ENCODE measurements around the gene FILIP1L.

DNA sequence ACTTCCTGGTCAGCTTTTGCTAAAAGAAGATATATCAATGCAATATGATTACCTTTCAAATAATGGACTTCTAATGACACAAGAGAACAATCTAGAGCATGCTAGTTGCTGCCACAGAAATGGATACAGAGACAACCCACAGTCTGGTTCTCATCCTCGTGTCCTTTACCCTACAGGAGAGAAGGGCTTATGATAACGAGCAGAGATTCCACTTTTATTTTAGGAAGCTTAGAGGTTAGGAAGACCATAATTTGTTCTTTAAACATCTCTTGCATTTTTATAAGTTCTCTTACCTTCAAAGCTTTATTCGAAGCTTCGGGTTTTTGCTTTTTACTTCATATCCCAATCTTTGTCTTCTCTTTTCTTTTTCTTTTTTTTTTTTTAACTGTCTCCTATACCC is 39.1 kb downstream of the FILIP1L start:
- TF ChIP-seq, protein P1, sequence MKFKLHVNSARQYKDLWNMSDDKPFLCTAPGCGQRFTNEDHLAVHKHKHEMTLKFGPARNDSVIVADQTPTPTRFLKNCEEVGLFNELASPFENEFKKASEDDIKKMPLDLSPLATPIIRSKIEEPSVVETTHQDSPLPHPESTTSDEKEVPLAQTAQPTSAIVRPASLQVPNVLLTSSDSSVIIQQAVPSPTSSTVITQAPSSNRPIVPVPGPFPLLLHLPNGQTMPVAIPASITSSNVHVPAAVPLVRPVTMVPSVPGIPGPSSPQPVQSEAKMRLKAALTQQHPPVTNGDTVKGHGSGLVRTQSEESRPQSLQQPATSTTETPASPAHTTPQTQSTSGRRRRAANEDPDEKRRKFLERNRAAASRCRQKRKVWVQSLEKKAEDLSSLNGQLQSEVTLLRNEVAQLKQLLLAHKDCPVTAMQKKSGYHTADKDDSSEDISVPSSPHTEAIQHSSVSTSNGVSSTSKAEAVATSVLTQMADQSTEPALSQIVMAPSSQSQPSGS (CRISPR knock-in tag; IDR thresholded peaks at IDR 0.05) = no peak
- no peak for TF ChIP-seq POLR2AphosphoS2 (IDR thresholded peaks at IDR 0.05; ENCODE audit: low read depth, low read length)
- TF ChIP-seq ZZZ3 (CRISPR knock-in tag; IDR thresholded peaks at IDR 0.05; ENCODE audit: borderline replicate concordance) = no peak
- TF ChIP-seq, protein P2, sequence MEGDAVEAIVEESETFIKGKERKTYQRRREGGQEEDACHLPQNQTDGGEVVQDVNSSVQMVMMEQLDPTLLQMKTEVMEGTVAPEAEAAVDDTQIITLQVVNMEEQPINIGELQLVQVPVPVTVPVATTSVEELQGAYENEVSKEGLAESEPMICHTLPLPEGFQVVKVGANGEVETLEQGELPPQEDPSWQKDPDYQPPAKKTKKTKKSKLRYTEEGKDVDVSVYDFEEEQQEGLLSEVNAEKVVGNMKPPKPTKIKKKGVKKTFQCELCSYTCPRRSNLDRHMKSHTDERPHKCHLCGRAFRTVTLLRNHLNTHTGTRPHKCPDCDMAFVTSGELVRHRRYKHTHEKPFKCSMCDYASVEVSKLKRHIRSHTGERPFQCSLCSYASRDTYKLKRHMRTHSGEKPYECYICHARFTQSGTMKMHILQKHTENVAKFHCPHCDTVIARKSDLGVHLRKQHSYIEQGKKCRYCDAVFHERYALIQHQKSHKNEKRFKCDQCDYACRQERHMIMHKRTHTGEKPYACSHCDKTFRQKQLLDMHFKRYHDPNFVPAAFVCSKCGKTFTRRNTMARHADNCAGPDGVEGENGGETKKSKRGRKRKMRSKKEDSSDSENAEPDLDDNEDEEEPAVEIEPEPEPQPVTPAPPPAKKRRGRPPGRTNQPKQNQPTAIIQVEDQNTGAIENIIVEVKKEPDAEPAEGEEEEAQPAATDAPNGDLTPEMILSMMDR (CRISPR knock-in tag; IDR thresholded peaks at IDR 0.05) = no peak
- TF ChIP-seq ZNF780A (CRISPR knock-in tag; IDR thresholded peaks at IDR 0.05) = no peak
- no peak for TF ChIP-seq NR3C1 (CRISPR knock-in tag; IDR thresholded peaks at IDR 0.05)
- no peak for TF ChIP-seq SP4 (CRISPR knock-in tag; IDR thresholded peaks at IDR 0.05)
- no peak for TF ChIP-seq CBX5 (CRISPR knock-in tag; IDR thresholded peaks at IDR 0.05; ENCODE audit: borderline replicate concordance)
- TF ChIP-seq, protein P3, sequence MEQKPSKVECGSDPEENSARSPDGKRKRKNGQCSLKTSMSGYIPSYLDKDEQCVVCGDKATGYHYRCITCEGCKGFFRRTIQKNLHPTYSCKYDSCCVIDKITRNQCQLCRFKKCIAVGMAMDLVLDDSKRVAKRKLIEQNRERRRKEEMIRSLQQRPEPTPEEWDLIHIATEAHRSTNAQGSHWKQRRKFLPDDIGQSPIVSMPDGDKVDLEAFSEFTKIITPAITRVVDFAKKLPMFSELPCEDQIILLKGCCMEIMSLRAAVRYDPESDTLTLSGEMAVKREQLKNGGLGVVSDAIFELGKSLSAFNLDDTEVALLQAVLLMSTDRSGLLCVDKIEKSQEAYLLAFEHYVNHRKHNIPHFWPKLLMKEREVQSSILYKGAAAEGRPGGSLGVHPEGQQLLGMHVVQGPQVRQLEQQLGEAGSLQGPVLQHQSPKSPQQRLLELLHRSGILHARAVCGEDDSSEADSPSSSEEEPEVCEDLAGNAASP (CRISPR knock-in tag; IDR thresholded peaks at IDR 0.05; ENCODE audit: borderline replicate concordance) = no peak
- TF ChIP-seq POLR2A (IDR thresholded peaks at IDR 0.05; ENCODE audit: insufficient read depth in 1 of 2, low read depth in 2 of 2, low read length in 2 of 2) = no peak
- TF ChIP-seq, protein P4, sequence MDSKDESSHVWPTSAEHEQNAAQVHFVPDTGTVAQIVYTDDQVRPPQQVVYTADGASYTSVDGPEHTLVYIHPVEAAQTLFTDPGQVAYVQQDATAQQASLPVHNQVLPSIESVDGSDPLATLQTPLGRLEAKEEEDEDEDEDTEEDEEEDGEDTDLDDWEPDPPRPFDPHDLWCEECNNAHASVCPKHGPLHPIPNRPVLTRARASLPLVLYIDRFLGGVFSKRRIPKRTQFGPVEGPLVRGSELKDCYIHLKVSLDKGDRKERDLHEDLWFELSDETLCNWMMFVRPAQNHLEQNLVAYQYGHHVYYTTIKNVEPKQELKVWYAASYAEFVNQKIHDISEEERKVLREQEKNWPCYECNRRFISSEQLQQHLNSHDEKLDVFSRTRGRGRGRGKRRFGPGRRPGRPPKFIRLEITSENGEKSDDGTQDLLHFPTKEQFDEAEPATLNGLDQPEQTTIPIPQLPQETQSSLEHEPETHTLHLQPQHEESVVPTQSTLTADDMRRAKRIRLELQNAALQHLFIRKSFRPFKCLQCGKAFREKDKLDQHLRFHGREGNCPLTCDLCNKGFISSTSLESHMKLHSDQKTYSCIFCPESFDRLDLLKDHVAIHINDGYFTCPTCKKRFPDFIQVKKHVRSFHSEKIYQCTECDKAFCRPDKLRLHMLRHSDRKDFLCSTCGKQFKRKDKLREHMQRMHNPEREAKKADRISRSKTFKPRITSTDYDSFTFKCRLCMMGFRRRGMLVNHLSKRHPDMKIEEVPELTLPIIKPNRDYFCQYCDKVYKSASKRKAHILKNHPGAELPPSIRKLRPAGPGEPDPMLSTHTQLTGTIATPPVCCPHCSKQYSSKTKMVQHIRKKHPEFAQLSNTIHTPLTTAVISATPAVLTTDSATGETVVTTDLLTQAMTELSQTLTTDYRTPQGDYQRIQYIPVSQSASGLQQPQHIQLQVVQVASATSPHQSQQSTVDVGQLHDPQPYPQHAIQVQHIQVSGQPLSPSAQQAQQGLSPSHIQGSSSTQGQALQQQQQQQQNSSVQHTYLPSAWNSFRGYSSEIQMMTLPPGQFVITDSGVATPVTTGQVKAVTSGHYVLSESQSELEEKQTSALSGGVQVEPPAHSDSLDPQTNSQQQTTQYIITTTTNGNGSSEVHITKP (CRISPR knock-in tag; IDR thresholded peaks at IDR 0.05; ENCODE audit: low read depth) = no peak
- TF ChIP-seq CEBPB (IDR thresholded peaks at IDR 0.05; ENCODE audit: borderline replicate concordance, low read depth, low read length) = no peak

All from HepG2 (cell line).